Fibroblast of the aortic adventitia (primary cell): Measurements from ENCODE around the gene TNFSF15. TPM values are rescaled to one million over a fixed set of nuclear protein-coding genes. Genes with fewer than 3 reads are reported as not detected.

Experiments used
- DNase-seq: peaks from one replicate; pipeline ENCODE4 v3.0.0-alpha.2; 2010; ENCODE audit warnings: low read depth
- H3K4me3 ChIP-seq: 2 replicates; pipeline ENCODE4 v1.5.1; 2011; ENCODE audit warnings: low read depth, mild to moderate bottlenecking, control low read depth, low read length, moderate library complexity
- CTCF ChIP-seq: IDR thresholded peaks from 2 replicates; pipeline ENCODE4 v1.5.1; 2011; ENCODE audit warnings: mild to moderate bottlenecking, low read length, control low read depth, inconsistent platforms; ENCODE audit not compliant: insufficient read depth
- total RNA-seq: library from RNA; depleted of rRNA; stranded (reverse); fragments of >200 nt; gene quantifications from 2 replicates; pipeline ENCODE4 v1.2.3, GENCODE V29; 2012; ENCODE audit warnings: low replicate concordance

The TNFSF15 gene
- total RNA-seq, 1 donor = 2.4 TPM

DNA sequence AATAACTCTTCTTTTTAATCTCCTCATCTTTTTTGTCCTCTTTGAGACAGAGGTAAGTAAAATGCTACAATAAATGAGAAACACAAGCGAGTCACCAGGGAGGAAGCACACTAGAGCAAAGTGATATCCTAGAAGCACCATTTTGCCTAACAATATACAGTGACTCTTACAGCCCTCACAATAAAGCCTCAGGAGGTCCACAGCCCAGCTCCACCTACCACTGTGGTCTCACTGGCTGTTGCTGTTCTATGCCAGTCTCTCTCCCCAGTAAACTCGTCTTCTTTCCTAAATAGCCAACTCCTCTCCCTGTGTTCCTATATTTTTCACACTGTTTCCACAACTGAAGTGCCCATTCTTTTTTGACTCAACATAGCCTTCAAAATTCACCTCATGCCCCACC is 44.3 kb downstream of the TNFSF15 start:
- no peak for DNase-seq
- TF ChIP-seq CTCF = no peak
- no peak overlapping the region for H3K4me3 ChIP-seq

GRCh38 chr9:114759512-114760341 is 46.1 kb downstream of the TNFSF15 start:
- peak; percentile 9 for DNase-seq
- no peak overlapping the region for H3K4me3 ChIP-seq
- no peak for TF ChIP-seq CTCF

- TF ChIP-seq CTCF = no peak
- DNase-seq = no peak
- no peak overlapping the region for H3K4me3 ChIP-seq
These were observed 47.9 kb downstream of the TNFSF15 start for GRCh38 chr9:114757984-114758383.

DNA sequence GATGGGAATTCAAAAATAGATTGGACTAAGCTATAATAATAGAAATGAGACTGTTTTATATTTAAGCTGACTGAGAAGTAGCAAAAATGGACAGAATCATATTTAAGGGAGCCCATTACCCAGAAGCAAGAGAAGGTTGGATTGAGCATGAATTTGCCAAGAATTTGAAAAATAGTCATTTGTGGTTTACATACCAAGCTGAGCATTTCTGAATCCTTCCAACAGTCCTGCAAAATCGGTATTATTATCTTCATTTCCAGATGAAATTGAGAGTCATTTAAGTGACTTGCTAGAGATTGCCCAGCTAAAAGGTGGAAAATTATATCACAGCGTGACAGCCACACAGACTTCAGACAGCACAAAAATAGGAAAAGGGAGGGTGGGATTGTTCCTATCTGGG is 48.4 kb downstream of the TNFSF15 start:
- DNase-seq = no peak
- no peak for TF ChIP-seq CTCF

GRCh38 chr9:114756920-114757319 is 48.9 kb downstream of the TNFSF15 start:
- DNase-seq = no peak
- no peak overlapping the region for H3K4me3 ChIP-seq
- TF ChIP-seq CTCF = no peak

More for the DNA sequence above, 48.4 kb downstream of the TNFSF15 start:
- no peak overlapping the region for H3K4me3 ChIP-seq

GRCh38 chr9:114754581-114754980 is 51.3 kb downstream of the TNFSF15 start:
- DNase-seq = no peak
- no peak for TF ChIP-seq CTCF
- no peak overlapping the region for H3K4me3 ChIP-seq
